Posterior vena cava (tissue), 2 donors: ENCODE measurements around the gene LRRN4. TPM values are rescaled to one million over a fixed set of nuclear protein-coding genes. Genes with fewer than 3 reads are reported as not detected.
A peak's percentile ranks its signal among the peaks of the same experiment; 100 is the strongest.
"Not testable (repeated sequence)": the region's sequence is repeated elsewhere in the genome, so short reads cannot be mapped to it uniquely, and the experiment has no call there.

ENCODE experiments used
- DNase-seq: peaks from one replicate; pipeline ENCODE4 v3.0.0-alpha.2; 2020; ENCODE audit warnings: low spot score
- intact Hi-C, 2 donors: fragments of 100-400 bp; cut with DNase I; formaldehyde crosslinking; loops; one replicate each; pipeline versions ENCODE4 v1.14.1 to v1.14.2; 2022 to 2023
- total RNA-seq, 2 donors: library from RNA; stranded (reverse); fragmentation: NEBNext Ultra II Directional; extraction: Animal tissue kit (Norgen Biotek cat#: 25700); gene quantifications; one replicate each; pipeline ENCODE4 v1.2.1, GENCODE V29; 2021
- donor health status: DM: yes; HTN: yes; CAD: no.
- donor health status: DM: yes; HTN: yes; CAD: no.

Gene LRRN4
- total RNA-seq, 2 donors from 2014 or later = 0.10 to 0.19 TPM

GRCh38 chr20:6039766-6040165, 14.1 kb downstream of the LRRN4 start:
- intact Hi-C loops = no loop called here

GRCh38 chr20:6038256-6038655, 15.6 kb downstream of the LRRN4 start:
- DNase-seq = no peak
- intact Hi-C loops = no loop called here

More at GRCh38 chr20:6039766-6040165, 14.1 kb downstream of the LRRN4 start:
- DNase-seq = no peak

- DNase-seq = no peak
- intact Hi-C loops = no loop called here
Observed at GRCh38 chr20:6037082-6037481, 16.8 kb downstream of the LRRN4 start.

GRCh38 chr20:6036213-6036612, 17.6 kb downstream of the LRRN4 start:
- no peak for DNase-seq
- intact Hi-C loops = no loop called here

- intact Hi-C loops = no loop called here
- DNase-seq = no peak
Observed at GRCh38 chr20:6034134-6034969, 19.5 kb downstream of the LRRN4 start.

GRCh38 chr20:6032907-6033306, 21.0 kb downstream of the LRRN4 start:
- intact Hi-C loops = not testable (repeated sequence)

GRCh38 chr20:6030453-6031080, 23.3 kb downstream of the LRRN4 start:
- no peak for DNase-seq
- intact Hi-C loops = no loop called here

More at GRCh38 chr20:6032907-6033306, 21.0 kb downstream of the LRRN4 start:
- DNase-seq = not testable (repeated sequence)

GRCh38 chr20:6029538-6029937, 24.3 kb downstream of the LRRN4 start:
- no peak for DNase-seq
- intact Hi-C loops = no loop called here

- intact Hi-C loops = no loop called here
- DNase-seq = no peak
Observed at GRCh38 chr20:6028818-6029217, 25.0 kb downstream of the LRRN4 start.

GRCh38 chr20:6026051-6026450, 27.8 kb downstream of the LRRN4 start:
- DNase-seq = no peak
- intact Hi-C loops = no loop called here

- DNase-seq = no peak
- intact Hi-C loops = no loop called here
Observed at GRCh38 chr20:6024768-6025167, 29.1 kb downstream of the LRRN4 start.

GRCh38 chr20:6017880-6018279, 36.0 kb downstream of the LRRN4 start:
- intact Hi-C loops = no loop called here
- no peak for DNase-seq

GRCh38 chr20:6017467-6017866, 36.4 kb downstream of the LRRN4 start:
- intact Hi-C loops = no loop called here
- no peak for DNase-seq

- DNase-seq = no peak
- intact Hi-C loops = no loop called here
Observed at GRCh38 chr20:6014957-6015356, 38.9 kb downstream of the LRRN4 start.

- no peak for DNase-seq
- intact Hi-C loops = no loop called here
Observed at GRCh38 chr20:6014017-6014416, 39.8 kb downstream of the LRRN4 start.

GRCh38 chr20:6012179-6012578, 41.7 kb downstream of the LRRN4 start:
- intact Hi-C loops = no loop called here

GRCh38 chr20:6008254-6008653, 45.6 kb downstream of the LRRN4 start:
- DNase-seq = peak; percentile 83
- intact Hi-C loops = no loop called here

More at GRCh38 chr20:6012179-6012578, 41.7 kb downstream of the LRRN4 start:
- no peak for DNase-seq

- intact Hi-C loops = no loop called here
- DNase-seq = no peak
Observed at GRCh38 chr20:6007529-6008103, 46.2 kb downstream of the LRRN4 start.

- intact Hi-C loops = no loop called here
- DNase-seq = no peak
Observed at GRCh38 chr20:6007094-6007528, 46.7 kb downstream of the LRRN4 start.

GRCh38 chr20:6006603-6006949, 47.3 kb downstream of the LRRN4 start:
- DNase-seq = no peak
- intact Hi-C loops = no loop called here
